GM12865 (cell line): ENCODE data around the gene CTCFL.
A peak's percentile ranks its signal among the peaks of the same experiment; 100 is the strongest.

Experiments
- DNase-seq: peaks from one replicate; pipeline ENCODE4 v3.0.0; 2010; ENCODE audit warnings: low read depth
- H3K4me3 ChIP-seq: 2 replicates; pipeline ENCODE4 v1.5.1; 2011; ENCODE audit warnings: mild to moderate bottlenecking, low read depth, low read length, control low read depth
- TF ChIP-seq, protein P1 (sequence below): IDR thresholded peaks from 2 replicates; pipeline ENCODE4 v1.5.1; 2011; ENCODE audit warnings: low read length, control low read depth, low read depth, inconsistent platforms; ENCODE audit not compliant: insufficient read depth; ENCODE audit errors: missing control alignments

Gene CTCFL

DNA sequence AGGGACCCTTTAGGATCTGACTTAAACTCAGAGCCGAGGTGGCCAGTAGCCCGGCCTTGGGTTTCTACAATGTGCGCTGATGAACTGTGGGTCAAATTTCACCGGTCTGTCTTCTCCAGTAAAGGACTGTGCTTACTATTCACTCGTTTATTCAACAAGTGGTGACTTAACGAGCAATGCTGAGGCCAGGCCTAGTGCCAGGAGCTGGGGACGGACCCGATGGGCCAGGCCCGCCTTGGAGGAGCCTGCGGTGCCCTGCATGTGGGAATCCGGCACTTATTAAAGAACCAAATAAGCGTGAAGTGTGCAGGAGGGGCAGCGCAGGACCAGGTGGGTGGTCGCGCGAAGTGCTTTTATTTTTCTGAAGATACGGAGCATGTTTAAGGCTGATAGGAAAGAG, 24.0 kb downstream of the CTCFL start:
- no peak overlapping the region for H3K4me3 ChIP-seq
- DNase-seq, result no peak
- TF ChIP-seq, protein P1, sequence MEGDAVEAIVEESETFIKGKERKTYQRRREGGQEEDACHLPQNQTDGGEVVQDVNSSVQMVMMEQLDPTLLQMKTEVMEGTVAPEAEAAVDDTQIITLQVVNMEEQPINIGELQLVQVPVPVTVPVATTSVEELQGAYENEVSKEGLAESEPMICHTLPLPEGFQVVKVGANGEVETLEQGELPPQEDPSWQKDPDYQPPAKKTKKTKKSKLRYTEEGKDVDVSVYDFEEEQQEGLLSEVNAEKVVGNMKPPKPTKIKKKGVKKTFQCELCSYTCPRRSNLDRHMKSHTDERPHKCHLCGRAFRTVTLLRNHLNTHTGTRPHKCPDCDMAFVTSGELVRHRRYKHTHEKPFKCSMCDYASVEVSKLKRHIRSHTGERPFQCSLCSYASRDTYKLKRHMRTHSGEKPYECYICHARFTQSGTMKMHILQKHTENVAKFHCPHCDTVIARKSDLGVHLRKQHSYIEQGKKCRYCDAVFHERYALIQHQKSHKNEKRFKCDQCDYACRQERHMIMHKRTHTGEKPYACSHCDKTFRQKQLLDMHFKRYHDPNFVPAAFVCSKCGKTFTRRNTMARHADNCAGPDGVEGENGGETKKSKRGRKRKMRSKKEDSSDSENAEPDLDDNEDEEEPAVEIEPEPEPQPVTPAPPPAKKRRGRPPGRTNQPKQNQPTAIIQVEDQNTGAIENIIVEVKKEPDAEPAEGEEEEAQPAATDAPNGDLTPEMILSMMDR, result no peak

DNA sequence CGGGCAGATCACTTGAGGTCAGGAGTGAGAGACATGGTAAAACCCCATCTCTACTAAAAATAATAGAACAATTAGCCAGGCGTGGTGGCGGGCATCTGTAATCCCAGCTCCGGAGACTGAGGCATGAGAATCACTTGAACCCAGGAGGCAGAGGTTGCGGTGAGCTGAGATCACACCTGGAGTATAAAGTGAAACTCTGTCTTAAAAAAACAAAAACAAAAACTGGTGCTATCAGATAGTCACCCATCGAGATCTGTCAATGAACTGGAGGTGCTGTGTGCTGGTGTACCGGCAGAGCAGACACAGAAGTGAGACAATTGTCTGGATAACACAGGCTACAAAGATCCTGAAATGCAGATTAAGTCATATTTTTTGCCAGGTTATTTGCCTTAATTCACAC, 24.7 kb downstream of the CTCFL start:
- H3K4me3 ChIP-seq, result no peak overlapping the region
- TF ChIP-seq, protein P1, result no peak
- no peak for DNase-seq

DNA sequence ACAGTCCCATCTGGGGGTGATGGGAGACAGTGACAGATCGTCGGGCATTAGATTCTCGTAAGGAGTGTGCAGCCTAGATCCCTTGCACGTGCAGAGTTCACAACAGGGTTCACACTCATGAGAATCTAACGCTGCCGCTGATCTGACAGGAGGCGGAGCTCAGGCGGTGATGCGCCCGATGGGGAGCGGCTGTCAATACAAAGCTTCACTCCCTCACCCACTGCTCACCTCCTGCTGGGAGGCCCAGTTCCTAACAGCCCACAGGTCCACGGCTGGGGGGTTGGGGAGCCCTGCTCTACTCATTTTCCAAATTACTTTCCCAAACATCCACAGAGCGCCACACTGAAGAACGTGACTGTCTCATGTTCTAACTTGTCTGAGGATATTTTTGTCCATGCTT, 25.3 kb downstream of the CTCFL start:
- DNase-seq, result no peak
- TF ChIP-seq, protein P1, result no peak
- H3K4me3 ChIP-seq, result no peak overlapping the region

DNA sequence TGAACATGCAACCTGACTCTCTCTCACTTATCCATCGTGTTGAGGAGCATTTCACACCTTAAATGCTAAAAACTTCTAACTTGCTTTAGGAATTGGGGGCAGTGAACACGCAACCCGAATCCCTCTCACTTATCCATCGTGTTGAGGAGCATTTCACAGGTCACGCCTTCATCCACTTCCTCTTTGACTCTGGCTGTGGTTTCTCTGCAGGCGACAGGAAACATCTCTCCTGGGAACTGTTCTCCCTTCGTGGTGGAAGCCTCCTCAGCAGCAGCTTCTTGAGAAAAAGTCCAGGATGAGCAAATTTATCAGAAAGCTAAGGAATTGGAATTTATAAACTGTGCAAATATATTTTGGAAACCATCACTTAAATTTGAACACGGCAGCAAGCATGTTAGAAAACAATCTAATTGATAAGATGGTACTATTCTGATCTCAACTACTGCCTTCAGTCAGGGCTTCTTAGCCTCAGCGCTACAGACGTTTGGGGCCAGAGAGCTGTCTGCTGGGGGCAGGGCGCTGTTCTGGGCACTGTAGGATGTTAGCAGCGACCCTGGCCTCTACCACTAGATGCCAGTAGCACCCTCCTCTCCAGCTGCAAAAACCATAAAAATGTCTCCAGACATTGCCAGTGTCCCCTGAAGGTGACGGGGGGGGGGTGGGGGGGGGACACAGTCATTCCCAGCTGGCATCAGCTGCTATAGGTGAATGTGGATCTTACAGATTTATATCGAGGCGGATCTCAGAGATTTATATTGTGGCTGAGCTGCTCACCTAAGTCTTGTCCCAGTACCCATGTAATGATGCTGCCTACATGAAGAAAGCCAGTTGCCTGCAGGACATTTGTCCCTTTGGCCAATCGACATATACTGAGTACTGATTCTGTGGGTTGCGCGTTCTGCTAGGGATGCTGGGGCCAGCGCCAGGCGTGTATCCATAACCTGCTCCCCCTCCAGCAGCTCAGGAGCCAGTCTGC, 26.2 kb downstream of the CTCFL start:
- no peak overlapping the region for H3K4me3 ChIP-seq
- peak; percentile 70 for DNase-seq
- TF ChIP-seq, protein P1, result peak; percentile 65

DNA sequence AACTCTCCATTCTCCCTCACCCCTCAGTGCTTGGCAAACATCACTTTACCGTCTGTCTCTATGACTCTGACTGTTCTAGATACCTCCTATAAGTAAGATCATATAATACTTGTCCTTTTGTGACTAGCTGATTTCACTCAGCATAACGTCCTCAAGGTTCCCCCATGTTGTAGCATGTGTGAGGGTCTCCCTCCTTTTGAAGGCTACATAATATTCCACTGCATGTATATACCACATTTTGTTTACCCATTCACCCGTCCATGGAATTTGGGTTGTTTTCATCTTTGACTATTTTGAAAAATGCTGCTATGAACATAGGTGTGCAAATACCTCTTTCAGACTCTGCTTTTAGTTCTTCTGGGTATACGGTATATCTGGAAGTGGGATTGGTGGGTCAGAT, 28.3 kb downstream of the CTCFL start:
- no peak overlapping the region for H3K4me3 ChIP-seq
- no peak for DNase-seq
- TF ChIP-seq, protein P1, result no peak

DNA sequence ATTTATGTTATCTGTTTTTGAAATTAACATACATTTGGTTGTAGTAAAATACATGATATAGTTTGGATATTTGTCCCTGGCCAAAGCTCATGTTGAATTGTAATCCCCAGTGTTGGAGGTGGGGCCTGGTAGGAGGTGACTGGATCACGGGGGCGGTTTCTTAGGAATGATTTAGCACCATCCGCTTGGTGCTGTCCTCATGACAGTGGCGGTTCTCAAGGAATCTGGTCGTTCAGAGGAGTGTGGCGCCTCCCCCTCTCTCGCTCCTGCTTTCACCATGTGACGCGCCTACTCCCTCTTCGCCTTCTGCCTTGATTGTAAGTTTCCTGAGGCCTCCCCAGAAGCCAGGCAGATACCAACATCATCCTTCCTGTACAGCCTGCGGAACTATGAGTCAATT, 29.0 kb downstream of the CTCFL start:
- DNase-seq, result no peak
- H3K4me3 ChIP-seq, result no peak overlapping the region

More for the DNA sequence above, 29.0 kb downstream of the CTCFL start:
- TF ChIP-seq, protein P1, result no peak
